VCaP (cell line): ENCODE measurements around the gene PARP9.

Source experiments
- H3K27ac ChIP-seq: fragments of 450-650 bp; 2 replicates; pipeline ENCODE4 v1.5.1; 2017
- TF ChIP-seq, protein P1 (sequence below): fragments of 450-650 bp; conservative IDR thresholded peaks from 2 replicates; pipeline ENCODE4 v1.5.1; 2017; ENCODE audit warnings: mild to moderate bottlenecking, moderate library complexity

Gene PARP9

GRCh38 chr3:122536632-122537001, 27.5 kb downstream of the PARP9 start:
- no peak overlapping the region for H3K27ac ChIP-seq
- TF ChIP-seq, protein P1, sequence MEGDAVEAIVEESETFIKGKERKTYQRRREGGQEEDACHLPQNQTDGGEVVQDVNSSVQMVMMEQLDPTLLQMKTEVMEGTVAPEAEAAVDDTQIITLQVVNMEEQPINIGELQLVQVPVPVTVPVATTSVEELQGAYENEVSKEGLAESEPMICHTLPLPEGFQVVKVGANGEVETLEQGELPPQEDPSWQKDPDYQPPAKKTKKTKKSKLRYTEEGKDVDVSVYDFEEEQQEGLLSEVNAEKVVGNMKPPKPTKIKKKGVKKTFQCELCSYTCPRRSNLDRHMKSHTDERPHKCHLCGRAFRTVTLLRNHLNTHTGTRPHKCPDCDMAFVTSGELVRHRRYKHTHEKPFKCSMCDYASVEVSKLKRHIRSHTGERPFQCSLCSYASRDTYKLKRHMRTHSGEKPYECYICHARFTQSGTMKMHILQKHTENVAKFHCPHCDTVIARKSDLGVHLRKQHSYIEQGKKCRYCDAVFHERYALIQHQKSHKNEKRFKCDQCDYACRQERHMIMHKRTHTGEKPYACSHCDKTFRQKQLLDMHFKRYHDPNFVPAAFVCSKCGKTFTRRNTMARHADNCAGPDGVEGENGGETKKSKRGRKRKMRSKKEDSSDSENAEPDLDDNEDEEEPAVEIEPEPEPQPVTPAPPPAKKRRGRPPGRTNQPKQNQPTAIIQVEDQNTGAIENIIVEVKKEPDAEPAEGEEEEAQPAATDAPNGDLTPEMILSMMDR, result no peak

DNA sequence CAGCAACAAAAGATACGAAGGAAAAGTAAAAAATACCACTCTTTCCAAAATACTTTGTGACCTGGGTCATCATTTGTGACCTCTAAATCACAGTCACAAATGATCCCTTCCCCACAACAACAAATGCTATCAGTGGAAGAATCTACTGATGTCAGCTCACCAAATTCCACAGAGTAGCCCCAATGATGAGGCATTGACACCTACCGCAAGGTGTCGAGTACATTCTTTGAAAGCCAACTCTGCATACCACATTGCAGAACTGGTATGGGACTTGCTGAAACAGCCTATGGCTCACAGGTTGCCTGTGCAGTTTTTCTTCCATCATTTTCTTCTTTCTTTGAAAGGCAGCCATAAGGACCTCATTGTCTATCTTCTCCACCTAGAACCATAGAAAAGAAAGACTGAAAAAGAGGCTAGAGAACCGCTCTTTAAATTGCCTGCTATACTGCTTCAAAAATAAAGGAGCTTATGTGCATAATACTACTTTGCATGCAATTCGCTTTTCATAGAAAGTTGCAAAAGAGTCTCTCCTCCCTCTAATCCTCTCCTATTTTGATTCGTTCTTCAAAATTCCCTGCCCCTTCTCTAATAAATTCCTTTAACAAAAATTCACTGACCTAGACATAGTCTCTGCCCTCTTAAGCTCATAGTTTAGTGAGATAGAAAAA, 28.0 kb downstream of the PARP9 start:
- H3K27ac ChIP-seq, result no peak overlapping the region
- TF ChIP-seq, protein P1, result no peak

DNA sequence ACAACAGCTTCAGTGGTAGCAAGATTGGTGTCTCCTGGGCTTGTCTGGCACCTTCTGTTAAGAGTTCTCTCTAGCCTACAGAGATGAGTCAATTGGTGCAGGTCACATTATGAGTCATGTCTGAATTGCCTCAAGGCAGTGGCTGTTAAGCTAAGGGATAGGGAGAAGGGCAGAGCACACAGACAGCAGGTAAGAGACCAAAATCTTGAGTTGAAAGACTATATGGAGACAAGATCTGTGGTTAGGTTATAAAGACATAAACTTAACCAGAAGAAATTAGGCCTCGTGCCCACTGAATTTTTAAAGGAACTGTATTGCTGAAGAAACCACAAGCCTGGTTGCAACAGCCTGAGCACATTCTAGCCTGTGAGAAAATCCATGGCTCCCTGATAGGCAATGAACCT, 30.2 kb downstream of the PARP9 start:
- no peak overlapping the region for H3K27ac ChIP-seq

DNA sequence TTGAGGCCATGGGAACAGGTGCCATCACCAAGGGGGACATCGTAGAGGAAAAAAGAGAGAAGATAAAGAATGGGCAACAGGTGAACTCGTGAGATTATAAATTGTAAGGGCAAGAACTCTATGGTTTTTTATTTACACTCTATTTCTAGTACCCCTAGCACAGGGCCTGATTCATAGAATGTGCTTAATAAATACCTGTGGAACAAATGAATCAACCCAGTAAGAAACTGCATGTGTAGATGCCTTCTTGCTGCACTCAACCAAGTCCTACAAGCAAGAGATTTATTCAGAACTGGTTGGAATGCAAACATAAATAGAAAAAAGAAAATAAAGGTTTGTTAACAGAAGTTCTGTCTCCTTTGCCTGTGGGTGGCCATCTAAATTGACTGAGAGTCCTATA, 30.6 kb downstream of the PARP9 start:
- TF ChIP-seq, protein P1, result no peak
- no peak overlapping the region for H3K27ac ChIP-seq

More for the DNA sequence above, 30.2 kb downstream of the PARP9 start:
- TF ChIP-seq, protein P1, result no peak

DNA sequence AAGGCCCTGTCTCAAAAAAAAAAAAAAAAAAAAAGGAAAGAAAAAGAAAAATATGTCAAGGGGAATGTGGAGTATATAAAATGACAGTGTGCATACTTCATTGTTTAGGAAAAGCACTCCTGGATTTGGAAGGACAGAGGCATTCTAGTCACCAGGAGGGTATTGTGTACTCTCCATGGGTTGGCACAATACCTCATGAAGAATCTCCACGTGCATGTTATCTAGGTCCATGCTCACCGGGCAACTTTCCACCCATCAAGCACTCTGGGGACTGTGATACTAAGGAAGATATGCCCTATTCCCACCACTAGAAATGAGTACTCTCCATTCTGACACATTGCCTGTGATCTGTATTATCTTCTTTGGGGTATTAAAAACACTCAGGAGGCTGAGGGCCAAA, 33.9 kb downstream of the PARP9 start:
- no peak overlapping the region for H3K27ac ChIP-seq
- TF ChIP-seq, protein P1, result no peak

GRCh38 chr3:122523317-122523716, 40.8 kb downstream of the PARP9 start:
- H3K27ac ChIP-seq, result no peak overlapping the region
- TF ChIP-seq, protein P1, result no peak

DNA sequence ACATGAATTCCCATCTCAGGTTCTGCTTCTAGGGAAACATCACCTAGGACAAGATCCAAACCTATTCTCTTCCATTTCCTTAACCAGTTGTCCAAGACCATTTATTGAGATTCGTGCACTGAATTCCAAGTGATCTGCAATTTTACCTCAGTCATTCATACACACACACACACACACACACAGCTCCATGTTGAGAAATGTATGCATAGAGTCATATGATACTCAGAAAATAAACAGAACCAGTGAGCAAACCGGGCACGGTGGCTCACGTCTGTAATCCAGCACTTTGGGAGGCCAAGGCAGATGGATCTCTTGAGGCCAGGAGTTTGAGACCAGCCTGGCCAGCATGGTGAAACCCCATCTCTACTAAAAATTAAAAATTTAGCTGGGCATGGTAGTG, 43.2 kb downstream of the PARP9 start:
- TF ChIP-seq, protein P1, result no peak
- H3K27ac ChIP-seq, result no peak overlapping the region
